LoVo (cell line): ENCODE data around the gene STEAP3.
A peak's percentile ranks its signal among the peaks of the same experiment; 100 is the strongest.

Source experiments
- DNase-seq: peaks from one replicate; pipeline ENCODE4 v3.0.0-alpha.2; 2016; ENCODE audit warnings: low spot score

Gene STEAP3

DNA sequence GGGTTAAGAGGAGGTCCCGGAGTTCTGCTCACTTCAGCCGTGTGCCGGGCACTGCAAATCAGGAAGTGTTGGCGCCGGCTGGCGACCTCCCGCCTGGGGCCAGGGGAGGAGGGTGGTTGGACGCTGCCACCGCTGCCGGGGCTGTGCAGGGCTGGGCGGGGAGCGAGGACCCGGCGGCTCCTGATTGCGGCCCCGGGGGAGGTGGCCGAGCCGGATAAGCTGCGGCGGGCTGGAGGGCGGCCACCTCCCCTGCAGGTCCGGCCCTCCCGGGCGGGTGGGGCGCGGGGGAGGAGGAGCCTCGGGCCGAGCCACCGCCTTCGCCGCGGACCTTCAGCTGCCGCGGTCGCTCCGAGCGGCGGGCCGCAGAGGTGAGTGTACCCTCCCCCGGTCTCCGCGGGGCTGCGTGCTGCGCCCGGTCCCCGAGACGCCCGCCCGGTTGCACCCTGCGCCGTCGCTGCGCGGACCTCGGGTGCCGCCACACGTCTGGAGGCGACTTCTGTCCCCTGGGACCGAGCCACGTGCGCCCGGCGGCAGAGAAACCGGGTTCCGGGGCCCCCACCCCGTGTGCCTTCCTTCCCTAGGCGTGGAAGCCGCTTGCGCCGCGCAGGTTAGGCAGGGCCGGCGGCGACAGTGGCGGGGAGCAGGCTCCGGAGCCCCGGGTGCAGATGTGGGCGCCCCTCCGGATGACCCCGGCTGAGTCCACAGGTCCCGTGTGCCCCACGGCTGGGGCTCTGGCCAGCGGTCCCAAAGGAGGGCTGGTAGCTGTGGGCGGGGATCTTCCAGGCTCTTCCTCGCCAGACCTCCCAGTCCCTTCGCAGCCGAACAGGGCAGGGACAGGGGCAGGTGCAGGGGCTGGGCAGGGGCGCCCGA is at the start of gene STEAP3:
TSS of gene STEAP3 (plus strand) at position 314 of the 870 bp plus-strand sequence. CDS start 7,179 bp downstream, outside the sequence.
- DNase-seq, result peak; percentile 83

- DNase-seq, result peak; percentile 41
Measured at GRCh38 chr2:119174216-119174992, 49.2 kb upstream of the STEAP3 start.

DNA sequence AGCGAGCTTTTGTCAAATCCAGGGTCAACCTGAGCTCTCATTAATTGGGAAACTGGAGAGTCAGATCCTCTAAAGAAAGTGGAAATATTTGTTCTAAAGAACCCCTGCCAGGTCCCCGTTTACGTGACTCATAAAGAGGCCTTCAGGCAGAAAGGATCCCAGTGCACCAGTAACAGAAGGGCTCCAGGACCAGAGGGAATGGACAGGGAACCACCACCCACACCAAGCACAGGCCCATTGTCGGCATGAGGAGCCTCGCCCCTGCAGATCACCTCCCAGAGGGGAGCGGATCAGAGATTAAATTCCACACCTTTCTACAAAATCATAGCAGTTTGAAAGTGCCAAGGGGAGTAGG is 48.7 kb upstream of the STEAP3 start:
- no peak for DNase-seq

DNA sequence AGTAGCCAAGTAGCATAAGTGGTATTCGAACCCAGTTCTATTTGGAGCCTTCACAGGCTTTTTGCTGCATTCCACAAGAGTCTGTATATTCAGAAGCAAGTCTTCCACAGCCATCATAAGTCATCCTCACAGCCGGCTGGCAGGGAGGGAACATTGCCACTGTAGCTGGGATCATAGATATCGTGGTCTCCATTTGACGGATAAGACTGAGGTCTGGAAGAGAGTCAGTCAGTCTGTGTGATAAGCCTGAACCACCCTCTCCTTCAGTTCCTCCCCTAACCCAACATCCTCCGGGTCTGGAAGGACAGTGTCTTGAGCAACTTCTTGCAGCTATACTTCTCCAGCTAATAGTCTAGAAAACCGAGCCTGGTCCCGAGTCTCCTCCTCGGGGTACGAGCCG is 48.1 kb upstream of the STEAP3 start:
- no peak for DNase-seq

GRCh38 chr2:119177171-119177837 is 46.3 kb upstream of the STEAP3 start:
- DNase-seq, result no peak

DNA sequence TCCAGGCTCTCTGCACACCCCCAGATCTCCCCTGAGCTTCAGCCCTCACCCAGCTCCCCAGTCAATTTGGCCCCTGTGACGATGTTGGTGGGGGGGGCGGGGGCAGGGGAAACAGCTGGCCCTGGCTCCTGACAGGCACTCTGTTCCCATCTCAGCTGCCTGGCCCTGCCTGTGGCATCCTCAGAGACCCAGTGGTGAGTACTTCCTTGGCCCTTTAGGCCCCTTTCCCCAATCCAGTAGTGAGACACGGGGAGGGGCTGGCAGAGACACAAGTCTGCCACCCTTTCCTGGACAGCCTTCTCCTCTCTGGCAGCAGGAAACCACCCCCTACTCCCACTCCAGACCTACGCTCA is 45.8 kb upstream of the STEAP3 start:
- DNase-seq, result no peak

GRCh38 chr2:119178776-119179175 is 44.9 kb upstream of the STEAP3 start:
- DNase-seq, result no peak

GRCh38 chr2:119179202-119179601 is 44.4 kb upstream of the STEAP3 start:
- peak; percentile 42 for DNase-seq

DNA sequence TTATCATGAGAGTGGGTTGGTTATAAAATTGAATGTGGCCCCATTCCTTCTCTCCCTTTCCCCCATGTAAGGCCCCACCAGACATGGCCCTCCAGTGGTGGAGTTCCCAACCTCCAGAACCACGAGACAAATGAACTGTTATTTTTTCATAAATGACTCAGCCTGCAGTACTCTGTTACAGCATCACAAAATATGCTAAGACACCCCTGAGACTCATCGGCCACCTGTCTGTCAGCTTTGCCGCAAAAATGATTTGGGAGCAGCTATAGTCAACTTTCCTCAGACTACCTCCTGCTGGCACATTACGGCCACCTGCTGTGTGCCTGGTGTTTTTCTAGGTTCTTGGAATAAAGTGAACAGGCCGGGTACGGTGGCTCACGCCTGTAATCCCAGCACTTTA is 43.6 kb upstream of the STEAP3 start:
- no peak for DNase-seq

DNA sequence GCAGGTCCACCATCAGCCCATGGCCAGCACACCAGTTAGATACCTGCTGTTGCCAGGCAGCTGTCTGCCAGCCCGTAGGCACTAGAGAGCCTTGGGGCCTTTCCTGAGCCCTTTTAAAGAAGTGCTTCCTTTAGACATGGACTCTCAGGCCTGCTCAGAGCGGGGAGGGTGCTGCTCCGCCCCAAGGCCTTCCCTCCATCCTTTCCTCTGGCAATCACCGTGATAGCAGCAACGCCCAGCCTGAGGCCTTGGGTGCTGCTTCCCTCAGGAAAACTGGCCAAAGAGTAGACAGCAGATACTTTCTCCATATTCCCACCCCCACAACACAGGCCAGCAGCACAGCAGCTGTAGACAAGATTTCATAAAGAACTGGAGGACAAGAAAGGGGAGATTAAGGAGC is 42.7 kb upstream of the STEAP3 start:
- no peak for DNase-seq

DNA sequence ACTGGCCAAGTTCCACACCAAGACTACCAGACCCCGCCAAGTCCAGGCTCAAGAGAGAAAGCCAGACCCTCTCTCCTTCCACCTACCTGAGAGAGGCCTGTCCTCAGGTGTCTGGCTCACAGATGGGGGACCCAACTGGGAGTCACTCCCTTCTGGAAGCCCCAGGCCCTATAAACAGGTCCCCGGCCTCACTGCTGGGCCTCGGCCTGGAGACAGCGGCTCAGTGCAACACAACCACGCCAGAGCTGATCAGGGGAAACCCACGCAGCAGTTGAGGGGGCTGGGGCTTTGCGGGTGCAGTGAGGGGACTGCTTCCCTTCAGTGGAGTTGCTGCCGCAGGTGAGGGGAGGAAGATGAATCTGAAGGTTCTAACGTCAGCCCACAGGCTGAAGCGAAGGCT is 42.2 kb upstream of the STEAP3 start:
- DNase-seq, result no peak

- no peak for DNase-seq
Measured at GRCh38 chr2:119181791-119182445, 41.7 kb upstream of the STEAP3 start.

- DNase-seq, result no peak
Measured at GRCh38 chr2:119184512-119184911, 39.1 kb upstream of the STEAP3 start.

GRCh38 chr2:119190321-119191111 is 33.1 kb upstream of the STEAP3 start:
- no peak for DNase-seq

GRCh38 chr2:119192893-119193292 is 30.7 kb upstream of the STEAP3 start:
- DNase-seq, result no peak

DNA sequence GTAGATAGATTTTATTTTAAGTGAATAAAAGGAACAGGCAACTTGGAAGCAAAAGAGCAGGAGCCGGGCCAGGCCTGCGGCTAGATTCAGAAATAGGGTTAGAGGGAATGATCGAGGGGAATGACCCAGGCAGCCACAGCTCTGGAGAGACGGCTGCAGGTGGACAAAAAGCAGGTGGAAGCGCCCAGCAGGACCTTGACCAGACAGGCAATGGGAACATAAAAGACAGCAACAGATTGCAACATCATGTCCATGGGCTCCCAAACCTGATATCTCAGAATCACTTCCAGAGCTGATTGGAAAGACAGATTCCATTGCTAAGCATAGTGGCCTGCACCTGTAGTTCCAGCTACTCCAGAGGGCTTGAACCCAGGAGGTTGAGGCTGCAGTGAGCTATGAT is 28.6 kb upstream of the STEAP3 start:
- no peak for DNase-seq

DNA sequence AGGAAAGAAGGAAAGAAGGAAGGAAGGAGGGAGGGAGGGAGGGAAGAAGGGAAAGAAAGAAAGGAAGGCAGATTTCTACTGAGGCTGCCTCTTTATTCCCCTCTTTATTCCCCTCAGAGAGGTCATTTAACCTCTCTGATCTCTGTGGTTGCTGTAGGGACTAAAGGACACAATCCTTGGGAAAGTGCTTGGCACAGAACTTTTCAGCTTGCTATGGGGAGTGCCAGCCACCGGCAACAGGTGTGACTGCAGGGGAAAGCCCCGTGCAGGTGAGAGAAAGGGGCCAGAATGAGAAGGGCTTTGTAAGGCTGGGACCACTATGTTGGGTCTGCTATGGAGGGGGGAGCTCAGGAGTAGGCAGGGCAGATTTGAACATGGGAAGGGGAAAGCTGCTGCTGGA is 27.7 kb upstream of the STEAP3 start:
- DNase-seq, result no peak

DNA sequence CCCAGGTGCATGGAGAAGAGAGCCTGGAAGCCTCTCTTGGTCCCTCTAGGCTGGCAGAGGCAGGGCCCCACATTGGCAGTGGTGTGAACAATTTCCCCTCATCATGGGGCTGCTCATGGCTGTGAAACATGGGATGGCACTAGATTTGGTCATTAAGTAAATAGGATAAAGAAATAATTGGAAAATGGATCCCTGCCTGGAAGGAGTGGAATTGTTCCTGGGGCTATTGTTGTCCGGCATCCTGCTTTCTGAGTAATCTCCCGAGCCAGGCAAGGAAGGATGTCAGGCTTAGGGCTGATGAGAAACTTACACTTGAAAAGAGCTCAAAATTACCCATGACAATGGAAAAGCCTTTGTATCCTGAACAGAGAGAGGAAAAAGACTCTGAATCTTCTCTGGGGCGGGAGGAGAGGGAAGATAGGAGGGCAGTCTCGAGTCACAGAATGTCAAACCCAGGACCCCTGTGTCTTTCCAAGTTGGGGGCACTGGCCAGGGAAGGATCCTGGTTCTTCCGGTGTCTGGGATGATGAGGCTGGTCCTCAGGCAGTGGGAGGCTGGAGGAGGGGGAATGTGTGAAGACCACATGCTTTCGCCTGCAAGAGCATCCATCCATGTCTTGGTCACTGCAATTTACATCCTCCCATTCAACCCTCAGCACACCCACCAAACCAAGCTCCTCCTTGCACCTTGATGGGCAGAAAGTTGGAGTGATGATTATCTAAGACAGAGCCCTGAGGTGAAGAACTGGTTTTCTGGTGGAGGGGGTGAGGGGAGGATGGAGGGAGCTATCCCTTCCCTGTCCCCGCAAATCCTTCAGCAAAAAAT is 27.1 kb upstream of the STEAP3 start:
- no peak for DNase-seq

DNA sequence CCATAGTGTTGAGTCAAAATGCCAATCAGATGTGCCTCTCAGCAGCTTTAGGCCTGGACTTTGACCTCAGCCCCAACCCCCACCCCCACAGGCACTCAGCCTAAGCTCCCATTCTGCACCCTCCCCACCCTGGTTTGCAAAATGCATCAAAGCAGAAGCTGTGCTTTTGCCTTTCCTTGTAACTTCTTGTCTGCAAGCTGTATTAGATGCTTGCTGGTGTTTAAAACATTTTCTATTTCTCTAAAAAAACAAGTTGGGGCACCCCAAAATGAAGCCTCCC is 26.6 kb upstream of the STEAP3 start:
- DNase-seq, result no peak

- no peak for DNase-seq
Measured at GRCh38 chr2:119197529-119198239, 25.9 kb upstream of the STEAP3 start.
